Adipose tissue (tissue), 3 donors: ENCODE results near the gene USP6. TPM values are rescaled to one million over a fixed set of nuclear protein-coding genes. Genes with fewer than 3 reads are reported as not detected.
"Not testable (repeated sequence)": the region's sequence is repeated elsewhere in the genome, so short reads cannot be mapped to it uniquely, and the experiment has no call there.

ENCODE experiments used
- H3K27ac ChIP-seq: one replicate; pipeline ENCODE4 v1.5.1; 2013; ENCODE audit warnings: low read depth, low read length
- WGBS, 3 donors: extraction: QIAGEN DNeasy Blood & Tissue Kit; methylation state at CpG; one replicate each; pipeline ENCODE4 v1.1.7; 2013; 5-methylcytosine and 5-hydroxymethylcytosine counted together
- polyA plus RNA-seq, 3 donors: library from polyadenylated mRNA; stranded (reverse); fragments of 200-250 nt; gene quantifications; one replicate each; pipeline ENCODE4 v1.2.3, GENCODE V29; 2013
- donor health status: healthy with polysubstance abuse.
- donor health status: Bipolar disorder and iron deficiency.
- donor health status: healthy.

The USP6 gene
- polyA plus RNA-seq, 3 donors = 0.03 to 0.11 (median 0.03) TPM

- not testable (repeated sequence) for H3K27ac ChIP-seq
Measured at GRCh38 chr17:5165791-5166564, 50.1 kb downstream of the USP6 start.

GRCh38 chr17:5175027-5175426 lies 59.2 kb downstream of the USP6 start:
- H3K27ac ChIP-seq = not testable (repeated sequence)
- 92% methylated on average over 7 of the region's 7 CpGs for WGBS, 3 donors

More at GRCh38 chr17:5165791-5166564, 50.1 kb downstream of the USP6 start:
- WGBS, 3 donors = 35 to 58% (median 54%) methylated on average over 4 to 6 of the region's 7 CpGs

GRCh38 chr17:5179003-5179402 lies 63.2 kb downstream of the USP6 start:
- WGBS, 3 donors = 93 to 98% (median 98%) methylated on average over 12 of the region's 12 CpGs
- H3K27ac ChIP-seq = no peak overlapping the region

- H3K27ac ChIP-seq = no peak overlapping the region
- 95 to 96% (median 96%) methylated on average over 10 of the region's 10 CpGs for WGBS, 3 donors
Measured at GRCh38 chr17:5181509-5182305, 65.9 kb downstream of the USP6 start.

- no peak overlapping the region for H3K27ac ChIP-seq
- 96 to 99% (median 98%) methylated on average over 6 of the region's 6 CpGs for WGBS, 3 donors
Measured at GRCh38 chr17:5182597-5183409, 67.0 kb downstream of the USP6 start.

GRCh38 chr17:5183410-5183793 lies 67.6 kb downstream of the USP6 start:
- H3K27ac ChIP-seq = no peak overlapping the region

GRCh38 chr17:5184288-5184687 lies 68.5 kb downstream of the USP6 start:
- WGBS, 3 donors = 91 to 97% (median 96%) methylated on average over 2 of the region's 2 CpGs
- H3K27ac ChIP-seq = no peak overlapping the region

GRCh38 chr17:5191541-5192417 lies 75.9 kb downstream of the USP6 start, which contains the start of gene ZNF594:
Gene ZNF594, minus strand, starts transcription at chr17:5191868. Its CDS starts 7,612 bp downstream, at chr17:5184256.
- H3K27ac ChIP-seq = no peak within 1 kb of the TSS
- 2 to 3% (median 2%) methylated on average over 75 to 82 of the region's 82 CpGs for WGBS, 3 donors

GRCh38 chr17:5194346-5194745 lies 78.5 kb downstream of the USP6 start:
- H3K27ac ChIP-seq = no peak overlapping the region
- WGBS, 3 donors = 75 to 87% (median 84%) methylated on average over 2 of the region's 2 CpGs

GRCh38 chr17:5198472-5198871 lies 82.6 kb downstream of the USP6 start:
- H3K27ac ChIP-seq = no peak overlapping the region
- 83 to 89% (median 89%) methylated on average over 7 of the region's 7 CpGs for whole genome bisulfite sequencing, 3 donors

GRCh38 chr17:5200360-5200759 lies 84.5 kb downstream of the USP6 start:
- 47 to 73% (median 48%) methylated on average over 2 of the region's 2 CpGs for WGBS, 3 donors
- no peak overlapping the region for H3K27ac ChIP-seq

- 87 to 95% (median 93%) methylated on average over 8 of the region's 8 CpGs for whole genome bisulfite sequencing, 3 donors
- H3K27ac ChIP-seq = no peak overlapping the region
Measured at GRCh38 chr17:5201011-5201410, 85.2 kb downstream of the USP6 start.

GRCh38 chr17:5203178-5203907 lies 87.5 kb downstream of the USP6 start:
- H3K27ac ChIP-seq = no peak overlapping the region
- WGBS, 3 donors = 96 to 97% (median 96%) methylated on average over 14 of the region's 14 CpGs

GRCh38 chr17:5203908-5204294 lies 88.1 kb downstream of the USP6 start:
- 94 to 96% (median 96%) methylated on average over 1 of the region's 1 CpG for WGBS, 3 donors
- H3K27ac ChIP-seq = no peak overlapping the region

GRCh38 chr17:5209396-5209795 lies 93.6 kb downstream of the USP6 start:
- H3K27ac ChIP-seq = no peak overlapping the region
- 88 to 98% (median 93%) methylated on average over 3 of the region's 3 CpGs for WGBS, 3 donors

- WGBS, 3 donors = 83 to 87% (median 85%) methylated on average over 5 of the region's 5 CpGs
Measured at GRCh38 chr17:5210091-5210490, 94.3 kb downstream of the USP6 start.

GRCh38 chr17:5210614-5211252 lies 94.9 kb downstream of the USP6 start:
- WGBS, 3 donors = 87% methylated on average over 8 of the region's 8 CpGs
- H3K27ac ChIP-seq = no peak overlapping the region

More at GRCh38 chr17:5210091-5210490, 94.3 kb downstream of the USP6 start:
- no peak overlapping the region for H3K27ac ChIP-seq
